Thymus (tissue), 11 donors: ENCODE data around the gene KRTAP10-4. TPM values are rescaled to one million over a fixed set of nuclear protein-coding genes. Genes with fewer than 3 reads are reported as not detected.
"Not testable (repeated sequence)": the region's sequence is repeated elsewhere in the genome, so short reads cannot be mapped to it uniquely, and the experiment has no call there.

Experiments used
- DNase-seq, 9 donors: peaks; one replicate each; pipeline ENCODE4 v3.0.0-alpha.2; 2013; ENCODE audit warnings: low spot score in 9 of 9, low read depth in 6 of 9, missing footprints in 1 of 9
- H3K27ac ChIP-seq, 2 donors: one replicate each; pipeline ENCODE4 v1.5.1; 2013; ENCODE audit warnings: control low read depth in 1 of 2, low read depth in 1 of 2, low read length in 1 of 2, mild to moderate bottlenecking in 1 of 2, moderate library complexity in 1 of 2
- H3K27me3 ChIP-seq, 2 donors: one replicate each; pipeline ENCODE4 v1.5.1; 2013; ENCODE audit warnings: low read length in 1 of 2; ENCODE audit not compliant: control insufficient read depth in 2 of 2, insufficient read depth in 1 of 2
- H3K36me3 ChIP-seq, 2 donors: one replicate each; pipeline ENCODE4 v1.5.1; 2013; ENCODE audit warnings: low read length in 1 of 2, mild to moderate bottlenecking in 1 of 2, moderate library complexity in 1 of 2; ENCODE audit not compliant: control insufficient read depth in 2 of 2, insufficient read depth in 2 of 2
- H3K4me1 ChIP-seq, 2 donors: one replicate each; pipeline ENCODE4 v1.5.1; 2013; ENCODE audit warnings: low read length in 2 of 2; ENCODE audit not compliant: control insufficient read depth in 2 of 2, insufficient read depth in 2 of 2
- H3K4me3 ChIP-seq, 2 donors: one replicate each; pipeline ENCODE4 v1.5.1; 2013; ENCODE audit warnings: low read length in 2 of 2, control low read depth in 1 of 2, mild to moderate bottlenecking in 1 of 2
- H3K9me3 ChIP-seq, 2 donors: one replicate each; pipeline ENCODE4 v1.5.1; 2013; ENCODE audit warnings: low read length in 1 of 2, mild to moderate bottlenecking in 1 of 2; ENCODE audit not compliant: control insufficient read depth in 2 of 2, insufficient read depth in 1 of 2
- WGBS: extraction: QIAGEN DNeasy Blood & Tissue Kit; methylation state at CpG from one replicate; pipeline ENCODE4 v1.1.7; 2013; 5-methylcytosine and 5-hydroxymethylcytosine counted together
- polyA plus RNA-seq: library from polyadenylated mRNA; stranded (reverse); fragments of 200-250 nt; gene quantifications from one replicate; pipeline ENCODE4 v1.2.3, GENCODE V29; 2013
- total RNA-seq: library from RNA; stranded (reverse); fragments of 120-200 nt; gene quantifications from one replicate; pipeline ENCODE4 v1.2.4, GENCODE V29; 2013
- donor health status: healthy.

KRTAP10-4 gene
- total and polyA plus RNA-seq, 2 donors: not detected

- H3K9me3 ChIP-seq: peaks cover 1 to 26% of the 10 kb centered on the region in 2 donors
- 53% methylated on average over 21 of the region's 21 CpGs for WGBS
- DNase-seq: no peak
These were observed 1.2 kb downstream of the KRTAP10-4 start for GRCh38 chr21:44574457-44575306.

GRCh38 chr21:44575307-44576024, 1.9 kb downstream of the KRTAP10-4 start:
- H3K27ac ChIP-seq: no peak overlapping the region
- H3K36me3 ChIP-seq: no peaks in the 10 kb centered on the region
- no peak for DNase-seq
- H3K4me3 ChIP-seq: no peak overlapping the region
- peaks cover 0 to 7% of the 10 kb centered on the region in 2 donors for H3K27me3 ChIP-seq
- 94% methylated on average over 20 of the region's 20 CpGs for WGBS
- peaks cover 3 to 31% of the 10 kb centered on the region in 2 donors for H3K9me3 ChIP-seq
- no peaks in the 10 kb centered on the region for H3K4me1 ChIP-seq

More at GRCh38 chr21:44574457-44575306, 1.2 kb downstream of the KRTAP10-4 start:
- Histone ChIP-seq H3K36me3 (no peaks in the 10 kb centered on the region), H3K27me3 (peaks cover 0 to 4% of the 10 kb centered on the region in 2 donors), H3K4me1 (no peaks in the 10 kb centered on the region), H3K27ac (no peak overlapping the region), H3K4me3 (no peak overlapping the region)

- Histone ChIP-seq H3K27me3 (peaks cover 0 to 7% of the 10 kb centered on the region in 2 donors), H3K4me1 (no peaks in the 10 kb centered on the region), H3K4me3 (no peak overlapping the region), H3K27ac (no peak overlapping the region), H3K9me3 (peaks cover 4 to 33% of the 10 kb centered on the region in 2 donors), H3K36me3 (no peaks in the 10 kb centered on the region)
- DNase-seq: no peak
- WGBS: 93% methylated on average over 10 of the region's 10 CpGs
These were observed 2.5 kb downstream of the KRTAP10-4 start for GRCh38 chr21:44576025-44576420.

- Histone ChIP-seq H3K27ac (no peak overlapping the region), H3K4me1 (no peaks in the 10 kb centered on the region), H3K27me3 (peaks cover 0 to 7% of the 10 kb centered on the region in 2 donors), H3K4me3 (no peak overlapping the region), H3K9me3 (peaks cover 4 to 26% of the 10 kb centered on the region in 2 donors), H3K36me3 (no peaks in the 10 kb centered on the region)
- 95% methylated on average over 17 of the region's 17 CpGs for WGBS
- DNase-seq: no peak
These were observed 5.0 kb downstream of the KRTAP10-4 start for GRCh38 chr21:44578371-44579055.

GRCh38 chr21:44579056-44579832, 5.7 kb downstream of the KRTAP10-4 start:
- no peak for DNase-seq
- Histone ChIP-seq H3K4me1 (no peaks in the 10 kb centered on the region), H3K36me3 (no peaks in the 10 kb centered on the region), H3K27ac (no peak overlapping the region), H3K4me3 (no peak overlapping the region), H3K9me3 (peaks cover 4 to 26% of the 10 kb centered on the region in 2 donors), H3K27me3 (peaks cover 0 to 7% of the 10 kb centered on the region in 2 donors)
- 84% methylated on average over 22 of the region's 22 CpGs for WGBS

- Histone ChIP-seq H3K4me1 (no peaks in the 10 kb centered on the region), H3K27me3 (peaks cover 0 to 6% of the 10 kb centered on the region in 2 donors), H3K9me3 (peaks cover 4 to 26% of the 10 kb centered on the region in 2 donors), H3K4me3 (no peak overlapping the region), H3K36me3 (no peaks in the 10 kb centered on the region), H3K27ac (no peak overlapping the region)
- DNase-seq: no peak
- WGBS: 80% methylated on average over 7 of the region's 7 CpGs
These were observed 6.3 kb downstream of the KRTAP10-4 start for GRCh38 chr21:44579833-44580144.

- H3K36me3 ChIP-seq, DNase-seq, H3K4me1 ChIP-seq, H3K4me3 ChIP-seq, H3K27ac ChIP-seq, H3K27me3 ChIP-seq: not testable (repeated sequence)
- peaks cover 4 to 26% of the 10 kb centered on the region in 2 donors for H3K9me3 ChIP-seq
- WGBS: 58% methylated on average over 19 of the region's 19 CpGs
These were observed 6.8 kb downstream of the KRTAP10-4 start, which contains the start of gene KRTAP10-5 for GRCh38 chr21:44580231-44580821. TSS of gene KRTAP10-5 (minus strand) at chr21:44580604. CDS start at chr21:44580578, 26 bp downstream.

- peaks cover 0 to 2% of the 10 kb centered on the region in 2 donors for H3K27me3 ChIP-seq
- 88% methylated on average over 3 of the region's 3 CpGs for whole genome bisulfite sequencing
- H3K4me3 ChIP-seq: no peak overlapping the region
- no peaks in the 10 kb centered on the region for H3K4me1 ChIP-seq
- H3K27ac ChIP-seq: no peak overlapping the region
- H3K36me3 ChIP-seq: no peaks in the 10 kb centered on the region
- no peak for DNase-seq
- H3K9me3 ChIP-seq: peaks cover 4 to 26% of the 10 kb centered on the region in 2 donors
These were observed 7.6 kb downstream of the KRTAP10-4 start for GRCh38 chr21:44581158-44581557.
